GM19324 (cell line): ENCODE data around the gene CDH18.

Experiments used
- ATAC-seq: cut with Tn5 transposase; IDR thresholded peaks from one replicate; pipeline ENCODE4 v1.9.1; 2021; ENCODE audit warnings: mild to moderate bottlenecking, moderate library complexity; ENCODE audit not compliant: unreplicated experiment, low FRiP score

Gene CDH18

GRCh38 chr5:19616701-19617215, 371.2 kb downstream of the CDH18 start:
- no peak for ATAC-seq

- ATAC-seq = no peak
Measured at GRCh38 chr5:19615661-19616060, 372.3 kb downstream of the CDH18 start.

GRCh38 chr5:19615071-19615470, 372.9 kb downstream of the CDH18 start:
- no peak for ATAC-seq

GRCh38 chr5:19608444-19609002, 379.5 kb downstream of the CDH18 start:
- no peak for ATAC-seq

- ATAC-seq = no peak
Measured at GRCh38 chr5:19605846-19606407, 382.1 kb downstream of the CDH18 start.

- ATAC-seq = no peak
Measured at GRCh38 chr5:19584131-19584530, 403.9 kb downstream of the CDH18 start.

- ATAC-seq = no peak
Measured at GRCh38 chr5:19577882-19578281, 410.1 kb downstream of the CDH18 start.

- no peak for ATAC-seq
Measured at GRCh38 chr5:19568004-19568403, 420.0 kb downstream of the CDH18 start.

- no peak for ATAC-seq
Measured at GRCh38 chr5:19565466-19565865, 422.5 kb downstream of the CDH18 start.

GRCh38 chr5:19564036-19564435, 424.0 kb downstream of the CDH18 start:
- no peak for ATAC-seq

GRCh38 chr5:19555876-19556275, 432.1 kb downstream of the CDH18 start:
- ATAC-seq = no peak

- no peak for ATAC-seq
Measured at GRCh38 chr5:19555436-19555835, 432.6 kb downstream of the CDH18 start.

- no peak for ATAC-seq
Measured at GRCh38 chr5:19554524-19554923, 433.5 kb downstream of the CDH18 start.

GRCh38 chr5:19547640-19548039, 440.4 kb downstream of the CDH18 start:
- ATAC-seq = no peak

- ATAC-seq = no peak
Measured at GRCh38 chr5:19546521-19546920, 441.5 kb downstream of the CDH18 start.

GRCh38 chr5:19538607-19539006, 449.4 kb downstream of the CDH18 start:
- no peak for ATAC-seq

GRCh38 chr5:19536387-19536786, 451.6 kb downstream of the CDH18 start:
- ATAC-seq = no peak

GRCh38 chr5:19534751-19535150, 453.2 kb downstream of the CDH18 start:
- ATAC-seq = no peak

GRCh38 chr5:19532936-19533335, 455.1 kb downstream of the CDH18 start:
- ATAC-seq = no peak

- no peak for ATAC-seq
Measured at GRCh38 chr5:19531374-19531952, 456.5 kb downstream of the CDH18 start.

- ATAC-seq = no peak
Measured at GRCh38 chr5:19519448-19519847, 468.6 kb downstream of the CDH18 start.

GRCh38 chr5:19498852-19499251, 489.1 kb downstream of the CDH18 start:
- no peak for ATAC-seq
